SK-N-SH (cell line): ENCODE data around the gene ABCG1. TPM values are rescaled to one million over a fixed set of nuclear protein-coding genes. Genes with fewer than 3 reads are reported as not detected.

Experiments used
- CTCF ChIA-PET: fragments of 300-600, 350-600 bp; formaldehyde crosslinking; extraction: SDS; loops from one replicate; lab custom pipeline; 2021; lab: Yijun Ruan, JAX
- POLR2A ChIA-PET: fragments of 350-600 bp; sonication (Branson Sonifier 250); formaldehyde crosslinking; extraction: SDS; loops from one replicate; lab custom pipeline; 2020; ENCODE audit warnings: antibody characterized with exemption, inconsistent platforms; lab: Yijun Ruan, JAX
- DNase-seq: peaks from one replicate; pipeline ENCODE4 v3.0.0; 2012
- H2AFZ ChIP-seq: fragments of 200-600 bp; sonication (generic); 2 replicates; pipeline ENCODE4 v1.8.1; 2016; ENCODE audit warnings: antibody characterized with exemption, mild to moderate bottlenecking, low read depth
- H3F3A ChIP-seq: fragments of 200-600 bp; sonication (generic); replicated peaks from 2 replicates; pipeline ENCODE3; 2016; ENCODE audit warnings: antibody characterized with exemption, mild to moderate bottlenecking; ENCODE audit not compliant: insufficient read depth
- H3K27ac ChIP-seq, 2 experiments: fragments of 200-500 bp in 1 of 2; fragments of 200-600 bp in 1 of 2; sonication (Bioruptor generic) in 1 of 2; sonication (generic), shearing (Covaris generic) in 1 of 2; 2 replicates each; pipeline versions ENCODE4 v1.5.1 to v1.6.1; 2014 to 2016; ENCODE audit warnings: low read depth in 2 of 2, inconsistent platforms in 1 of 2, low read length in 1 of 2, mild to moderate bottlenecking in 1 of 2, mixed read lengths in 1 of 2
- H3K27me3 ChIP-seq: fragments of 200-600 bp; sonication (generic), shearing (Covaris generic); 2 replicates; pipeline ENCODE4 v1.6.1; 2016; ENCODE audit warnings: mixed run types; ENCODE audit not compliant: insufficient read depth
- H3K36me3 ChIP-seq, 2 experiments: fragments of 200-500 bp in 1 of 2; fragments of 200-600 bp in 1 of 2; sonication (Bioruptor generic) in 1 of 2; sonication (generic) in 1 of 2; replicated peaks in 1 of 2; 2 replicates each; pipeline versions ENCODE3 to v1.5.1; 2014 to 2016; ENCODE audit warnings: low read length in 1 of 2, mild to moderate bottlenecking in 1 of 2; ENCODE audit not compliant: insufficient read depth in 2 of 2, control insufficient read depth in 1 of 2
- H3K4me1 ChIP-seq, 2 experiments: fragments of 200-500 bp in 1 of 2; fragments of 200-600 bp in 1 of 2; sonication (Bioruptor generic) in 1 of 2; sonication (generic), shearing (Covaris generic) in 1 of 2; 2 replicates each; pipeline versions ENCODE4 v1.5.1 to v1.6.1; 2014 to 2016; ENCODE audit warnings: low read depth in 1 of 2, low read length in 1 of 2, mixed run types in 1 of 2; ENCODE audit not compliant: insufficient read depth in 2 of 2, control insufficient read depth in 1 of 2
- H3K4me2 ChIP-seq: fragments of 200-600 bp; sonication (generic), shearing (Covaris generic); 2 replicates; pipeline ENCODE4 v1.6.1; 2017; ENCODE audit warnings: mixed run types
- H3K4me3 ChIP-seq, 2 experiments: fragments of 200-500 bp in 1 of 2; fragments of 200-600 bp in 1 of 2; sonication (Bioruptor generic) in 1 of 2; sonication (generic), shearing (Covaris generic) in 1 of 2; 2 replicates each; pipeline versions ENCODE4 v1.5.1 to v1.8.1; 2014 to 2016; ENCODE audit warnings: low read depth in 2 of 2, inconsistent platforms in 1 of 2, low read length in 1 of 2, mild to moderate bottlenecking in 1 of 2, mixed read lengths in 1 of 2, moderate library complexity in 1 of 2
- H3K79me2 ChIP-seq: fragments of 200-600 bp; sonication (generic); 2 replicates; pipeline ENCODE4 v1.8.1; 2017; ENCODE audit warnings: mild to moderate bottlenecking; ENCODE audit not compliant: insufficient read depth
- H3K9ac ChIP-seq: fragments of 200-600 bp; sonication (generic); 2 replicates; pipeline ENCODE4 v1.6.1; 2017; ENCODE audit warnings: mixed run types
- H3K9me2 ChIP-seq: fragments of 200-600 bp; sonication (generic); 2 replicates; pipeline ENCODE4 v1.6.1; 2017; ENCODE audit warnings: mixed run types
- H3K9me3 ChIP-seq: fragments of 200-600 bp; sonication (generic); 2 replicates; pipeline ENCODE4 v1.6.1; 2017; ENCODE audit warnings: mixed run types, mild to moderate bottlenecking, moderate library complexity
- H4K20me1 ChIP-seq: fragments of 200-600 bp; sonication (generic); 2 replicates; pipeline ENCODE4 v1.6.1; 2017; ENCODE audit warnings: mild to moderate bottlenecking, mixed run types; ENCODE audit not compliant: insufficient read depth
- ELF1 ChIP-seq: IDR thresholded peaks from 2 replicates; pipeline ENCODE4 v1.4.0; 2012
- FOSL2 ChIP-seq: IDR thresholded peaks from 2 replicates; pipeline ENCODE4 v1.4.0; 2012; ENCODE audit warnings: low read depth, mild to moderate bottlenecking, moderate library complexity, borderline replicate concordance
- FOXJ3 ChIP-seq: sonication (generic); formaldehyde crosslinking; IDR thresholded peaks from 2 replicates; pipeline ENCODE4 v1.5.1; 2020; ENCODE audit warnings: mild to moderate bottlenecking, missing genetic modification reagents
- FOXM1 ChIP-seq: IDR thresholded peaks from 2 replicates; pipeline ENCODE4 v1.4.0; 2012; ENCODE audit warnings: low read depth, mild to moderate bottlenecking
- GATA2 ChIP-seq: sonication (generic); formaldehyde crosslinking; IDR thresholded peaks from 2 replicates; pipeline ENCODE4 v1.5.0; 2020; ENCODE audit warnings: mild to moderate bottlenecking, missing genetic modification reagents
- IRF3 ChIP-seq: fragments of 150-350 bp; IDR thresholded peaks from 2 replicates; pipeline ENCODE4 v1.6.1; 2016; ENCODE audit warnings: mild to moderate bottlenecking, low read depth, low read length
- MEF2A ChIP-seq: IDR thresholded peaks from 2 replicates; pipeline ENCODE4 v1.4.0; 2012; ENCODE audit warnings: low read depth, borderline replicate concordance
- MXI1 ChIP-seq: IDR thresholded peaks from 2 replicates; pipeline ENCODE4 v1.6.1; 2012; ENCODE audit warnings: mild to moderate bottlenecking, low read depth, low read length, improper control_type of control experiment
- NFIC ChIP-seq: IDR thresholded peaks from 2 replicates; pipeline ENCODE4 v1.4.0; 2012; ENCODE audit warnings: borderline replicate concordance
- NRF1 ChIP-seq: IDR thresholded peaks from 2 replicates; pipeline ENCODE4 v1.6.1; 2012; ENCODE audit warnings: low read depth, mild to moderate bottlenecking, low read length
- PBX3 ChIP-seq: IDR thresholded peaks from 2 replicates; pipeline ENCODE4; 2012
- RAD21 ChIP-seq: IDR thresholded peaks from 2 replicates; pipeline ENCODE4 v1.6.1; 2012; ENCODE audit warnings: mild to moderate bottlenecking, low read length
- RCOR1 ChIP-seq: fragments of 150-350 bp; IDR thresholded peaks from 2 replicates; pipeline ENCODE4 v1.6.1; 2017; ENCODE audit warnings: antibody characterized with exemption, low read length
- RXRA ChIP-seq: IDR thresholded peaks from 2 replicates; pipeline ENCODE4 v1.4.0; 2012; ENCODE audit warnings: low read depth, mild to moderate bottlenecking, borderline replicate concordance
- SMC3 ChIP-seq: IDR thresholded peaks from 2 replicates; pipeline ENCODE4 v1.6.1; 2012; ENCODE audit warnings: low read depth, low read length, improper control_type of control experiment
- TAF1 ChIP-seq: IDR thresholded peaks from 2 replicates; pipeline ENCODE4 v1.6.1; 2012; ENCODE audit warnings: low read depth, mild to moderate bottlenecking, low read length, moderate library complexity, borderline replicate concordance
- TEAD4 ChIP-seq: IDR thresholded peaks from 2 replicates; pipeline ENCODE4 v1.4.0; 2012; ENCODE audit warnings: mild to moderate bottlenecking, borderline replicate concordance; ENCODE audit not compliant: insufficient read depth
- USF1 ChIP-seq: IDR thresholded peaks from 2 replicates; pipeline ENCODE4 v1.4.0; 2012; ENCODE audit warnings: low read depth, borderline replicate concordance
- YY1 ChIP-seq: IDR thresholded peaks from 2 replicates; pipeline ENCODE4 v1.4.0; 2012; ENCODE audit warnings: low read depth, mild to moderate bottlenecking
- WGBS: methylation state at CpG from one replicate; pipeline ENCODE4 v1.1.6; 2017; ENCODE audit warnings: low lambda C conversion rate; 5-methylcytosine and 5-hydroxymethylcytosine counted together
- polyA plus RNA-seq, 3 experiments: library from polyadenylated mRNA; depleted of rRNA; stranded (reverse); fragments of >200 nt; gene quantifications; 2 replicates each; pipeline ENCODE4 v1.2.3, GENCODE V29; 2012

The ABCG1 gene
- polyA plus RNA-seq, 1 of the 3 experiments (the other 2 are of a cell fraction) = 0.07 TPM

GRCh38 chr21:42245331-42246193 lies 26.6 kb downstream of the ABCG1 start:
- Histone ChIP-seq H3K27ac (peak overlapping the region in 1 of 2 experiments; percentile 29; a peak in 1 of 4 replicates), H3K36me3 (no peaks in the 10 kb centered on the region), H3K79me2 (no peaks in the 10 kb centered on the region), H3K9me2 (no peaks in the 10 kb centered on the region), H2AFZ (no peak overlapping the region), H3K9me3 (no peaks in the 10 kb centered on the region), H3K4me3 (no peak overlapping the region), H4K20me1 (no peaks in the 10 kb centered on the region), H3K9ac (no peak overlapping the region), H3F3A (no peaks in the 10 kb centered on the region), H3K4me1 (peaks cover 0 to 18% of the 10 kb centered on the region in 2 experiments; a peak in 2 of 4 replicates), H3K4me2 (no peak overlapping the region), H3K27me3 (no peaks in the 10 kb centered on the region)
- no peak for TF ChIP-seq SMC3
- peak; percentile 31; the same call in 1 of the 2 replicates for TF ChIP-seq MXI1
- peak; percentile 86 for TF ChIP-seq GATA2 (CRISPR knock-in tag)
- TF ChIP-seq FOXJ3 (CRISPR knock-in tag) = peak; percentile 15; the same call in 1 of the 2 replicates
- WGBS = 24% methylated on average over 9 of the region's 10 CpGs
- ChIA-PET CTCF (interaction anchor here (1.0 to 4.1 kb wide), 4 partner anchors 8 to 100 kb away, joined by 3 to 21 read pairs (median 8); no protein-coding TSS in a partner anchor), POLR2A (interaction anchor here (0.7 to 1.6 kb wide), 2 partner anchors 11 to 27 kb away, joined by 4 to 5 read pairs; partner anchors contain the start of gene ABCG1)
- DNase-seq = peak; percentile 62

GRCh38 chr21:42247716-42248115 lies 28.8 kb downstream of the ABCG1 start:
- WGBS = 55% methylated on average over 11 of the region's 11 CpGs
- ChIA-PET POLR2A (no interaction called here), CTCF (interaction anchor here (0.6 to 3.5 kb wide), 2 partner anchors 102 to 315 kb away, joined by 4 to 14 read pairs; no protein-coding TSS in a partner anchor)
- DNase-seq = no peak
- Histone ChIP-seq H2AFZ (no peak overlapping the region), H4K20me1 (no peaks in the 10 kb centered on the region), H3K27ac (no peak overlapping the region)
- no peak for TF ChIP-seq RCOR1
- TF ChIP-seq FOSL2 = no peak
- no peak for TF ChIP-seq NRF1
- TF ChIP-seq NFIC = no peak
- no peak for TF ChIP-seq TEAD4
- TF ChIP-seq USF1 = no peak
- no peak for TF ChIP-seq YY1
- no peak for TF ChIP-seq RAD21
- TF ChIP-seq FOXM1 = no peak
- TF ChIP-seq ELF1 = no peak
- no peak for TF ChIP-seq TAF1
- TF ChIP-seq IRF3 = no peak
- no peak for TF ChIP-seq MEF2A
- no peak for TF ChIP-seq RXRA
- TF ChIP-seq PBX3 = no peak
- TF ChIP-seq, all 33 proteins: peak for 0
- Histone ChIP-seq H3K9me2 (no peaks in the 10 kb centered on the region), H3F3A (no peaks in the 10 kb centered on the region), H3K27me3 (no peaks in the 10 kb centered on the region), H3K9ac (no peak overlapping the region), H3K4me2 (no peak overlapping the region), H3K36me3 (no peaks in the 10 kb centered on the region), H3K4me1 (peaks cover 0 to 22% of the 10 kb centered on the region in 2 experiments; a peak in 2 of 4 replicates), H3K4me3 (no peak overlapping the region), H3K9me3 (no peaks in the 10 kb centered on the region), H3K79me2 (no peaks in the 10 kb centered on the region)
